HEK293T (cell line): ENCODE measurements around the gene CERS1.

Experiments
- CTCF ChIA-PET: fragments of 350-600 bp; formaldehyde crosslinking; extraction: SDS; loops from one replicate; lab custom pipeline; 2021; ENCODE audit warnings: antibody characterized with exemption, inconsistent platforms; lab: Yijun Ruan, JAX
- POLR2A ChIA-PET: fragments of 350-600 bp; formaldehyde crosslinking; extraction: SDS; loops from one replicate; lab custom pipeline; 2020; ENCODE audit warnings: antibody characterized with exemption, inconsistent platforms; lab: Yijun Ruan, JAX
- DNase-seq: peaks from one replicate; pipeline ENCODE4 v3.0.0; 2012; ENCODE audit warnings: mixed read lengths; ENCODE audit errors: extremely low spot score
- ARNT ChIP-seq: fragments of 450-650 bp; IDR thresholded peaks from 2 replicates; pipeline ENCODE4 v1.6.1; 2017; ENCODE audit warnings: mild to moderate bottlenecking
- BHLHE40 ChIP-seq: fragments of 450-650 bp; IDR thresholded peaks from 2 replicates; pipeline ENCODE4 v1.6.1; 2016; ENCODE audit warnings: mild to moderate bottlenecking, moderate library complexity, borderline replicate concordance
- CTBP1 ChIP-seq: fragments of 450-650 bp; IDR thresholded peaks from 2 replicates; pipeline ENCODE4 v1.6.1; 2016; ENCODE audit warnings: borderline replicate concordance
- ELF4 ChIP-seq: fragments of 450-650 bp; IDR thresholded peaks from 2 replicates; pipeline ENCODE4 v1.6.1; 2017; ENCODE audit warnings: antibody characterized with exemption
- FOXA1 ChIP-seq: fragments of 450-650 bp; IDR thresholded peaks from 2 replicates; pipeline ENCODE4 v1.6.1; 2016; ENCODE audit warnings: mild to moderate bottlenecking
- FOXK2 ChIP-seq: fragments of 450-650 bp; IDR thresholded peaks from 2 replicates; pipeline ENCODE4 v1.6.1; 2016; ENCODE audit warnings: mild to moderate bottlenecking
- FOXM1 ChIP-seq: fragments of 450-650 bp; IDR thresholded peaks from 2 replicates; pipeline ENCODE4 v1.6.1; 2017; ENCODE audit warnings: mild to moderate bottlenecking, borderline replicate concordance
- HDGF ChIP-seq: fragments of 450-650 bp; IDR thresholded peaks from 2 replicates; pipeline ENCODE4 v1.6.1; 2017; ENCODE audit warnings: antibody characterized with exemption, borderline replicate concordance
- L3MBTL2 ChIP-seq: fragments of 450-650 bp; conservative IDR thresholded peaks from 2 replicates; pipeline ENCODE4 v1.6.1; 2016; ENCODE audit warnings: mild to moderate bottlenecking
- LEF1 ChIP-seq: fragments of 450-650 bp; IDR thresholded peaks from 2 replicates; pipeline ENCODE4 v1.6.1; 2017; ENCODE audit warnings: mild to moderate bottlenecking, borderline replicate concordance
- NFRKB ChIP-seq: fragments of 450-650 bp; IDR thresholded peaks from 2 replicates; pipeline ENCODE4 v1.6.1; 2016; ENCODE audit warnings: mild to moderate bottlenecking, moderate library complexity
- PKNOX1 ChIP-seq: fragments of 450-650 bp; IDR thresholded peaks from 2 replicates; pipeline ENCODE4 v1.6.1; 2016
- SP1 ChIP-seq: fragments of 450-650 bp; IDR thresholded peaks from 2 replicates; pipeline ENCODE4 v1.6.1; 2017
- SUZ12 ChIP-seq: fragments of 450-650 bp; IDR thresholded peaks from 2 replicates; pipeline ENCODE4 v1.6.1; 2016; ENCODE audit warnings: mild to moderate bottlenecking
- TARDBP ChIP-seq: fragments of 450-650 bp; IDR thresholded peaks from 2 replicates; pipeline ENCODE4 v1.6.1; 2016
- ZNF384 ChIP-seq: fragments of 450-650 bp; IDR thresholded peaks from 2 replicates; pipeline ENCODE4 v1.6.1; 2016

CERS1 gene, protein sequence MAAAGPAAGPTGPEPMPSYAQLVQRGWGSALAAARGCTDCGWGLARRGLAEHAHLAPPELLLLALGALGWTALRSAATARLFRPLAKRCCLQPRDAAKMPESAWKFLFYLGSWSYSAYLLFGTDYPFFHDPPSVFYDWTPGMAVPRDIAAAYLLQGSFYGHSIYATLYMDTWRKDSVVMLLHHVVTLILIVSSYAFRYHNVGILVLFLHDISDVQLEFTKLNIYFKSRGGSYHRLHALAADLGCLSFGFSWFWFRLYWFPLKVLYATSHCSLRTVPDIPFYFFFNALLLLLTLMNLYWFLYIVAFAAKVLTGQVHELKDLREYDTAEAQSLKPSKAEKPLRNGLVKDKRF

DNA sequence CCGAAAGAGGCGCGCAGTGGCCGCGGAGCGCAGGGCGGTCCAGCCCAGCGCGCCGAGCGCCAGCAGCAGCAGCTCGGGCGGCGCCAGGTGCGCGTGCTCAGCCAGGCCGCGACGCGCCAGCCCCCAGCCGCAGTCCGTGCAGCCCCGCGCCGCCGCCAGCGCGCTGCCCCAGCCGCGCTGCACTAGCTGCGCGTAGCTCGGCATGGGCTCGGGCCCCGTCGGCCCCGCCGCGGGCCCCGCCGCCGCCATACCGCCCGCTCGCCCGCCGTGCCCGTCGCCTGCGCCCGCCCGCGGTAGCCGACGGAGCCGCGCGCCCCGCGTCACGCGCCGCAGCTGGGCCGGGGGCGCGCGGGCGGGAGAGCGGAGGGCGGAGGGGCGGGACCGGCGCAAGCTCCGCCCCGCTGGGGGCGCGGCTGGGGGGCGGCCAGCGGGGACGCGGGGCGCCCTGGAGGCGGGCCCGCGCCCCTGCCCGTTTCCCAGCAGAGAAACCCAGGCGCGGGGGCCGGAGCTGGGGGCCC lies at the start of gene CERS1:
Gene CERS1, minus strand, starts transcription at position 335 of the 518 bp plus-strand sequence. Its CDS starts 86 bp downstream, at position 249.
- DNase-seq = peak; percentile 72
- TF ChIP-seq BHLHE40 (no peak), L3MBTL2 (no peak), HDGF (no peak), FOXM1 (no peak), TARDBP (no peak), FOXK2 (no peak), LEF1 (no peak), SP1 (no peak), CTBP1 (no peak), ZNF384 (no peak), FOXA1 (no peak), NFRKB (no peak)
- POLR2A ChIA-PET = interaction anchor here (0.9 to 1.4 kb wide), 3 partner anchors 12 to 91 kb away, joined by 4 to 6 read pairs (median 5); partner anchors contain the start of gene COPE
- CTCF ChIA-PET = interaction anchor here (0.7 to 2.2 kb wide), 3 partner anchors 19 to 91 kb away, joined by 3 to 7 read pairs (median 7); no protein-coding TSS in a partner anchor

DNA sequence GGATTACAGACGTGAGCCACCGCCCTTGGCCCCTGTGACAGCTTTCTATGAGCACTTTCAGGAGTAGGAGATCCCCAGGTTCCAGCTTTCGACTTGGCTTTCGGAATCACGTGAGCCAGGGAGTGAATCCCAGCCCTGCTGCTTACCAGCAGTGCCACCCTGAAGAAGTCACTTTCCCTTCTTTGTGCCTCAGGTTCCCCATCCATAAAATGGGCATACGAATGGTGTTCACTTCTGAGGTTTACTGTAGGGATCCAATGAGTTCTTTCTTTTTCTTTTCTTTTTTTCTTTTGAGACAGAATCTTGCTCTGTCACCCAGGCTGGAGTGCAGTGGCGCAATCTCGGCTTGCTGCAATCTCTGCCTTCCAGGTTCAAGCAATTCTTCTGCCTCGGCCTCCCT lies 49.3 kb upstream of the CERS1 start:
- no peak for TF ChIP-seq NFRKB
- no peak for TF ChIP-seq TARDBP
- TF ChIP-seq FOXK2 = no peak
- no peak for TF ChIP-seq PKNOX1
- ChIA-PET POLR2A (no interaction called here), CTCF (interaction anchor here (1.0 kb wide), 1 partner anchor 351 kb away, joined by 5 read pairs; no protein-coding TSS in a partner anchor)
- DNase-seq = no peak

DNA sequence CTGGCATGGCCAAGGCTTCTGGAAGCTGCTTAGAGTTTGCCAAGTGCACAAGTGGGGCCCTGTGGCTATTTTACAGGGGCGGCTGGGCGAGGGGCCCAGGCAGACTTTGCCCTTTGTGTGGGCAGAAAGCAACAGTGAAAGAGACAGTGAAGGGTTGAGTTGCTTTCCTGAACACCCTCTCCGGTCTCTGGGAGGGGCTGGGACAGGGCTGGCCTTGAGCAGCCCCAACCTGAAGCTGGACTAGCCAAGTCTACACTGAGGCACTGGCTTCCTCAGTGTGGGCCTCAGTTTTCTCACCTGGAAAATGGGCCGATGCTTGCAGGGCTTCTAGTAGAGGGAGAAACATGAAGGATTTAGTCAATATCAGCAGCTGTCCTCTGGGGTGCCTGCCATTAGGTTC lies 47.5 kb upstream of the CERS1 start:
- POLR2A ChIA-PET = no interaction called here
- DNase-seq = no peak
- CTCF ChIA-PET = interaction anchor here (0.7 kb wide), 1 partner anchor 9 kb away, joined by 3 read pairs; no protein-coding TSS in a partner anchor
- TF ChIP-seq LEF1 (no peak), ZNF384 (no peak), PKNOX1 (no peak), FOXM1 (no peak), L3MBTL2 (no peak), TARDBP (no peak), ELF4 (no peak), ARNT (no peak), BHLHE40 (no peak), CTBP1 (no peak), HDGF (no peak), SP1 (no peak), SUZ12 (no peak), FOXA1 (no peak), FOXK2 (no peak), NFRKB (no peak)

GRCh38 chr19:18942692-18943091 lies 46.7 kb upstream of the CERS1 start:
- DNase-seq = no peak
- CTCF ChIA-PET = interaction anchor here (0.7 kb wide), 1 partner anchor 8 kb away, joined by 3 read pairs; no protein-coding TSS in a partner anchor
- POLR2A ChIA-PET = no interaction called here
- TF ChIP-seq TARDBP = no peak
- no peak for TF ChIP-seq SUZ12
- TF ChIP-seq L3MBTL2 = no peak
- no peak for TF ChIP-seq PKNOX1
- TF ChIP-seq ZNF384 = no peak
- no peak for TF ChIP-seq BHLHE40
- TF ChIP-seq FOXA1 = no peak
- no peak for TF ChIP-seq ELF4

- ChIA-PET CTCF (no interaction called here), POLR2A (no interaction called here)
- no peak for TF ChIP-seq NFRKB
- no peak for TF ChIP-seq BHLHE40
- no peak for TF ChIP-seq SP1
- no peak for TF ChIP-seq CTBP1
- TF ChIP-seq L3MBTL2 = no peak
- TF ChIP-seq ARNT = no peak
- no peak for TF ChIP-seq FOXM1
- TF ChIP-seq SUZ12 = no peak
- TF ChIP-seq PKNOX1 = no peak
- no peak for TF ChIP-seq LEF1
- TF ChIP-seq FOXA1 = no peak
- no peak for DNase-seq
Measured at GRCh38 chr19:18941628-18942354, 45.8 kb upstream of the CERS1 start.
